HUES48 (cell line): ENCODE data around the gene IP6K1.
"Not testable (repeated sequence)": the region's sequence is repeated elsewhere in the genome, so short reads cannot be mapped to it uniquely, and the experiment has no call there.

Source experiments
- H3K27ac ChIP-seq: one replicate; pipeline ENCODE4 v1.7.0; 2013; ENCODE audit warnings: low read depth, low read length, inconsistent platforms
- H3K27me3 ChIP-seq: 2 replicates; pipeline ENCODE4 v1.6.1; 2013; ENCODE audit warnings: mild to moderate bottlenecking, low read length; ENCODE audit not compliant: control insufficient read depth, insufficient read depth
- H3K36me3 ChIP-seq: 2 replicates; pipeline ENCODE4 v1.6.1; 2013; ENCODE audit warnings: low read length; ENCODE audit not compliant: control insufficient read depth, insufficient read depth
- H3K4me1 ChIP-seq: 2 replicates; pipeline ENCODE4 v1.6.1; 2013; ENCODE audit warnings: mild to moderate bottlenecking, low read length; ENCODE audit not compliant: control insufficient read depth, insufficient read depth
- H3K4me3 ChIP-seq: 2 replicates; pipeline ENCODE4 v1.5.1; 2013; ENCODE audit warnings: mild to moderate bottlenecking, low read depth, low read length
- H3K9ac ChIP-seq: 2 replicates; pipeline ENCODE4 v1.6.1; 2013; ENCODE audit warnings: mild to moderate bottlenecking, low read depth, low read length, moderate library complexity
- H3K9me3 ChIP-seq: 2 replicates; pipeline ENCODE4 v1.6.1; 2013; ENCODE audit warnings: low read length; ENCODE audit not compliant: control insufficient read depth, insufficient read depth

The IP6K1 gene

GRCh38 chr3:49780080-49780974, 6.0 kb downstream of the IP6K1 start:
- no peak overlapping the region for H3K9ac ChIP-seq
- H3K27me3 ChIP-seq: no peaks in the 10 kb centered on the region
- H3K27ac ChIP-seq: no peak overlapping the region
- peaks cover 30% of the 10 kb centered on the region for H3K36me3 ChIP-seq
- H3K4me1 ChIP-seq: no peaks in the 10 kb centered on the region
- no peaks in the 10 kb centered on the region for H3K9me3 ChIP-seq
- H3K4me3 ChIP-seq: no peak overlapping the region

- Histone ChIP-seq H3K9me3 (no peaks in the 10 kb centered on the region), H3K36me3 (peaks cover 26% of the 10 kb centered on the region), H3K27me3 (no peaks in the 10 kb centered on the region), H3K4me3 (no peak overlapping the region), H3K27ac (no peak overlapping the region), H3K9ac (no peak overlapping the region), H3K4me1 (no peaks in the 10 kb centered on the region)
Measured at GRCh38 chr3:49779358-49780079, 6.8 kb downstream of the IP6K1 start.

- not testable (repeated sequence) for H3K4me1 ChIP-seq, H3K9ac ChIP-seq, H3K27me3 ChIP-seq, H3K9me3 ChIP-seq, H3K27ac ChIP-seq, H3K4me3 ChIP-seq
- peaks cover 11% of the 10 kb centered on the region for H3K36me3 ChIP-seq
Measured at GRCh38 chr3:49776101-49776500, 10.2 kb downstream of the IP6K1 start.

- no peak overlapping the region for H3K27ac ChIP-seq
- no peaks in the 10 kb centered on the region for H3K27me3 ChIP-seq
- no peak overlapping the region for H3K4me3 ChIP-seq
- H3K9ac ChIP-seq: no peak overlapping the region
- no peaks in the 10 kb centered on the region for H3K4me1 ChIP-seq
- no peaks in the 10 kb centered on the region for H3K9me3 ChIP-seq
- peaks cover 8% of the 10 kb centered on the region for H3K36me3 ChIP-seq
Measured at GRCh38 chr3:49775538-49775937, 10.8 kb downstream of the IP6K1 start.

- Histone ChIP-seq H3K4me1 (no peaks in the 10 kb centered on the region), H3K36me3 (peaks cover 13% of the 10 kb centered on the region), H3K27me3 (no peaks in the 10 kb centered on the region), H3K4me3 (no peak overlapping the region), H3K9me3 (no peaks in the 10 kb centered on the region), H3K27ac (no peak overlapping the region), H3K9ac (no peak overlapping the region)
Measured at GRCh38 chr3:49772703-49773102, 13.6 kb downstream of the IP6K1 start.

DNA sequence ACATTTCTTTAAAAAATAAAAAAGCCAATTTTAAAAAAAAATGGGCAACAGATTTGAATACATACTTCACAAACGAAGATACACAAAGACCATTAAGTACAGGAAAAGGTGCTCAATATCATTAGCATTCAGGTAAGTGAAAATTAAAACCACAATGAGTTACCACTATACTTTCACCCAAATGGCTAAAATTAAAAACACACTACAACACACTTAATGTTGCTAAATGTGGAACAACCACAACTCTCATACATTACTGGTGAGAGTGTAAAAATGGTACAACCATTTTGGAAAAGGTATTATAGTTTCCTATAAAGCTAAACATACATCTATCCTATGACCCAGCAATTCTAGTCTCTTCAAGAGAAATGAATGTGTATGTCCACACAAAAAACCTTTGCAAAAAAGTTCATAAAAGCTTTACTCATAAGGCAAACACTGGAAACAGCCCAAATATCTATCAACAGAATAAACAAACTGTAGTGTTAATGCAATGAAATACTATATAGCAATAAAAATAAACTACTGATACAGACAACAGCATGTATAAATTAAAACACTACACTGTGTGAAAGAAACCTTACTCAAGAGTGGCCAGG, 14.9 kb downstream of the IP6K1 start:
- no peak overlapping the region for H3K27ac ChIP-seq
- no peaks in the 10 kb centered on the region for H3K4me1 ChIP-seq
- no peaks in the 10 kb centered on the region for H3K9me3 ChIP-seq
- H3K9ac ChIP-seq: no peak overlapping the region
- no peaks in the 10 kb centered on the region for H3K27me3 ChIP-seq
- no peak overlapping the region for H3K4me3 ChIP-seq
- peaks cover 9% of the 10 kb centered on the region for H3K36me3 ChIP-seq

- no peak overlapping the region for H3K9ac ChIP-seq
- H3K36me3 ChIP-seq: peaks cover 8% of the 10 kb centered on the region; the same call in 1 of the 2 replicates
- no peaks in the 10 kb centered on the region for H3K4me1 ChIP-seq
- no peaks in the 10 kb centered on the region for H3K9me3 ChIP-seq
- H3K27me3 ChIP-seq: no peaks in the 10 kb centered on the region
- no peak overlapping the region for H3K27ac ChIP-seq
- no peak overlapping the region for H3K4me3 ChIP-seq
Measured at GRCh38 chr3:49769926-49770325, 16.4 kb downstream of the IP6K1 start.

- Histone ChIP-seq H3K27me3 (no peaks in the 10 kb centered on the region), H3K36me3 (peaks cover 8% of the 10 kb centered on the region; the same call in 1 of the 2 replicates), H3K4me1 (no peaks in the 10 kb centered on the region), H3K27ac (no peak overlapping the region), H3K9me3 (no peaks in the 10 kb centered on the region), H3K4me3 (no peak overlapping the region), H3K9ac (no peak overlapping the region)
Measured at GRCh38 chr3:49769286-49769915, 16.9 kb downstream of the IP6K1 start.

GRCh38 chr3:49763981-49764380, 22.4 kb downstream of the IP6K1 start:
- Histone ChIP-seq H3K27me3 (no peaks in the 10 kb centered on the region), H3K4me3 (no peak overlapping the region), H3K27ac (no peak overlapping the region), H3K4me1 (no peaks in the 10 kb centered on the region), H3K9me3 (no peaks in the 10 kb centered on the region), H3K36me3 (no peaks in the 10 kb centered on the region), H3K9ac (no peak overlapping the region)

GRCh38 chr3:49761661-49762060, 24.7 kb downstream of the IP6K1 start:
- no peak overlapping the region for H3K4me3 ChIP-seq
- no peak overlapping the region for H3K9ac ChIP-seq
- no peaks in the 10 kb centered on the region for H3K36me3 ChIP-seq
- H3K27ac ChIP-seq: no peak overlapping the region
- no peaks in the 10 kb centered on the region for H3K27me3 ChIP-seq
- H3K4me1 ChIP-seq: no peaks in the 10 kb centered on the region
- H3K9me3 ChIP-seq: no peaks in the 10 kb centered on the region
